ENCODE data around the gene OR3A3.

The OR3A3 gene

GRCh38 chr17:3469529-3469928 lies 58.4 kb downstream of the OR3A3 start:
- no peak overlapping the region for H3K27ac ChIP-seq
- DNase-seq (ENCODE audit: low read depth, low spot score): no peak

- H3K27ac ChIP-seq: no peak within 1 kb of the TSS
- DNase-seq (ENCODE audit: low read depth, low spot score): no peak
These were observed 60.4 kb downstream of the OR3A3 start, which contains the start of gene SPATA22 for GRCh38 chr17:3471599-3471998. Gene SPATA22 (minus strand): TSS chr17:3471819. CDS start chr17:3469325, 2,494 bp downstream.

GRCh38 chr17:3472137-3472536 lies 61.0 kb downstream of the OR3A3 start:
- DNase-seq (ENCODE audit: low read depth, low spot score): no peak
- no peak overlapping the region for H3K27ac ChIP-seq

Data from epithelial cell of prostate (primary cell).